Mucosa of descending colon (tissue), 3 donors: ENCODE measurements around the gene LRP6. TPM values are rescaled to one million over a fixed set of nuclear protein-coding genes. Genes with fewer than 3 reads are reported as not detected.
"Not testable (repeated sequence)": the region's sequence is repeated elsewhere in the genome, so short reads cannot be mapped to it uniquely, and the experiment has no call there.

Experiments used
- ATAC-seq: fragments of 200-7000 bp; cut with Tn5 transposase; one replicate; pipeline ENCODE4 v1.9.1; 2020; ENCODE audit warnings: mild to moderate bottlenecking, moderate library complexity
- DNase-seq, 3 donors: peaks; one replicate each; pipeline ENCODE4 v3.0.0-alpha.2; 2020
- H3K36me3 ChIP-seq: fragments of 200-600 bp; one replicate; pipeline ENCODE4 v1.8.0; 2021; ENCODE audit warnings: low read depth, mild to moderate bottlenecking
- H3K4me1 ChIP-seq: fragments of 200-600 bp; one replicate; pipeline ENCODE4 v1.8.0; 2021; ENCODE audit warnings: low read depth, mild to moderate bottlenecking
- H3K4me3 ChIP-seq: fragments of 200-600 bp; one replicate; pipeline ENCODE4 v1.8.0; 2021; ENCODE audit warnings: mild to moderate bottlenecking
- H3K9me3 ChIP-seq: fragments of 200-600 bp; one replicate; pipeline ENCODE4 v1.8.0; 2021; ENCODE audit warnings: mild to moderate bottlenecking
- intact Hi-C, 2 donors: fragments of 100-400 bp; cut with DNase I in 1 of 2; cut with micrococcal nuclease in 1 of 2; formaldehyde crosslinking; loops; one replicate each; pipeline versions ENCODE4 v1.11.0 to v1.11.1; 2022; cut with DNase I, micrococcal nuclease
- total RNA-seq, 3 donors: library from RNA; stranded (reverse); fragmentation: NEBNext Ultra II Directional in 2 of 3; extraction: Animal tissue kit (Norgen Biotek cat#: 25700) in 2 of 3; gene quantifications; one replicate each; pipeline versions ENCODE4 v1.2.1 to v1.2.4, GENCODE V29; 2021 to 2023
- TF ChIP-seq, protein P1 (sequence below): fragments of 200-600 bp; IDR thresholded peaks from one replicate; pipeline ENCODE4 v1.8.0; 2022; ENCODE audit warnings: antibody characterized with exemption, mild to moderate bottlenecking
- donor health status: DM: no; HTN: no; CAD: no; lungs with moderate emphysema.
- donor health status: DM: no; HTN: no; CAD: no.
- donor health status: DM: no; HTN: yes; CAD: no.

The LRP6 gene
- total RNA-seq, 3 donors from 2014 or later, result 32.2 to 57.2 (median 37.2) TPM

DNA sequence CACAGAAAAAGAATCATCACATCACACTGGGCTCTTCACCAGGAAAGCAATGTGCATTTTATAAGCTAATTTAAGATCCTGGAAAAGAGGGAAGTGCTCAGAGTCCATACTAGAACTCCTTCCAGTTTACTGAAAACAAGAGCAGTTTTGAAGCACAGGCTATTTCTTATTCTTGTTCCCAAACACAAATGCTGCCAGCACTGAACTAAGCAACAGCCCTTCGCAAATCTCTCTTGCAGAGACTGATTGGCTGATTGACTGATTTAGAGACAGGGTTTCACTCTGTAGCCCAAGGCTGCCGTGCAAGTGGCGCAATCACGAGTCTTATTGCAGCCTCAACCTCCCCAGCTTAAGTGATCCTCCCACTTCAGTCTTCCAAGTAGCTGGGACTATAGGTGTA, 151.3 kb downstream of the LRP6 start:
- TF ChIP-seq, protein P1, sequence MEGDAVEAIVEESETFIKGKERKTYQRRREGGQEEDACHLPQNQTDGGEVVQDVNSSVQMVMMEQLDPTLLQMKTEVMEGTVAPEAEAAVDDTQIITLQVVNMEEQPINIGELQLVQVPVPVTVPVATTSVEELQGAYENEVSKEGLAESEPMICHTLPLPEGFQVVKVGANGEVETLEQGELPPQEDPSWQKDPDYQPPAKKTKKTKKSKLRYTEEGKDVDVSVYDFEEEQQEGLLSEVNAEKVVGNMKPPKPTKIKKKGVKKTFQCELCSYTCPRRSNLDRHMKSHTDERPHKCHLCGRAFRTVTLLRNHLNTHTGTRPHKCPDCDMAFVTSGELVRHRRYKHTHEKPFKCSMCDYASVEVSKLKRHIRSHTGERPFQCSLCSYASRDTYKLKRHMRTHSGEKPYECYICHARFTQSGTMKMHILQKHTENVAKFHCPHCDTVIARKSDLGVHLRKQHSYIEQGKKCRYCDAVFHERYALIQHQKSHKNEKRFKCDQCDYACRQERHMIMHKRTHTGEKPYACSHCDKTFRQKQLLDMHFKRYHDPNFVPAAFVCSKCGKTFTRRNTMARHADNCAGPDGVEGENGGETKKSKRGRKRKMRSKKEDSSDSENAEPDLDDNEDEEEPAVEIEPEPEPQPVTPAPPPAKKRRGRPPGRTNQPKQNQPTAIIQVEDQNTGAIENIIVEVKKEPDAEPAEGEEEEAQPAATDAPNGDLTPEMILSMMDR, result no peak
- no peaks in the 10 kb centered on the region for H3K9me3 ChIP-seq
- intact Hi-C loops, result no loop called here
- H3K4me1 ChIP-seq, result peaks cover 8% of the 10 kb centered on the region
- no peaks in the 10 kb centered on the region for H3K36me3 ChIP-seq
- ATAC-seq (no peak), DNase-seq (no peak)
- no peak overlapping the region for H3K4me3 ChIP-seq

DNA sequence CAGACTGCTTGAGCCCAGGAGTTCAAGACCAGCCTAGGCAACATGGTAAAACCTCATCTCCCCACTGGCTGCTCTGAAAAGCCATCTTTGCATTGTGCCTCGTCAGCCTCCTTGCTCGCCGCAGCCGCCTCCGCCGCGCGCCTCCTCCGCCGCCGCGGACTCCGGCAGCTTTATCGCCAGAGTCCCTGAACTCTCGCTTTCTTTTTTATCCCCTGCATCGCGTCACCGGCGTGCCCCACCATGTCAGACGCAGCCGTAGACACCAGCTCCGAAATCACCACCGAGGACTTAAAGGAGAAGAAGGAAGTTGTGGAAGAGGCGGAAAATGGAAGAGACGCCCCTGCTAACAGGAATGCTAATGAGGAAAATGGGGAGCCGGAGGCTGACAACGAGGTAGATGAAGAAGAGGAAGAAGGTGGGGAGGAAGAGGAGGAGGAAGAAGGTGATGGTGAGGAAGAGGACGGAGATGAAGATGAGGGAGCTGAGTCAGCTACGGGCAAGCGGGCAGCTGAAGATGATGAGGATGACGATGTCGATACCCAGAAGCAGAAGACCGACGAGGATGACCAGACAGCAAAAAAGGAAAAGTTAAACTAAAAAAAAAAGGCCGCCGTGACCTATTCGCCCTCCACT, 155.8 kb downstream of the LRP6 start:
- intact Hi-C loops, H3K4me1 ChIP-seq, DNase-seq, H3K36me3 ChIP-seq, H3K4me3 ChIP-seq, ATAC-seq: not testable (repeated sequence)
- peaks cover 16% of the 10 kb centered on the region for H3K9me3 ChIP-seq

DNA sequence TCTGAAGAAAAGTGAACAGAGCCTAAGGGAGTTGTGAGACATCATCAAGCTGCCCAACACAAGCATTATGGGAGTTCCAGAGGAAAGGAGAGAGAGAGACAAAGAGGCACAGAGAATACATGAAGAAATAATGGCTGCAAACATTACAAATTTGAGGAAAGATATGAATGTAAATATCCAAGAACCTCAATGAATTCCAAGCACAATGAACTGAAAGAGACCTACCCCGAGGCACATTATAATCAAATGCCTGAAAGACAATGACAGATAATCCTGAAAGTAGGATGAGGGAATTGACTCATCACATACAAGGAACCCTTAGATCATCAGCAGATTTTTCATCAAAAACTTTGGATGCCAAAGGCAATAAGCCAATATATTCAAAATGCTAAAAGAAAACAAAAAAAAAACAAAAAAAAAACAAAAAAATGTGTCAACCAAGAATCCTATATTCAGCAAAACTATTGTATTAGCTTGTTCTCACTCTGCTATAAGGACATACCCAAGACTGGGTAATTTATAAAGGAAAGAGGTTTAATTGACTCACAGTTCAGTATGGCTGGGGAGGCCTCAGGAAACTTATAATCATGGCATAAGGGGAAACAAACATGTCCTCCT, 158.3 kb downstream of the LRP6 start:
- Histone ChIP-seq H3K4me3 (no peak overlapping the region), H3K36me3 (no peaks in the 10 kb centered on the region), H3K9me3 (peaks cover 16% of the 10 kb centered on the region), H3K4me1 (no peaks in the 10 kb centered on the region)
- DNase-seq, result no peak
- ATAC-seq, result no peak
- TF ChIP-seq, protein P1, result no peak
- intact Hi-C loops, result no loop called here

DNA sequence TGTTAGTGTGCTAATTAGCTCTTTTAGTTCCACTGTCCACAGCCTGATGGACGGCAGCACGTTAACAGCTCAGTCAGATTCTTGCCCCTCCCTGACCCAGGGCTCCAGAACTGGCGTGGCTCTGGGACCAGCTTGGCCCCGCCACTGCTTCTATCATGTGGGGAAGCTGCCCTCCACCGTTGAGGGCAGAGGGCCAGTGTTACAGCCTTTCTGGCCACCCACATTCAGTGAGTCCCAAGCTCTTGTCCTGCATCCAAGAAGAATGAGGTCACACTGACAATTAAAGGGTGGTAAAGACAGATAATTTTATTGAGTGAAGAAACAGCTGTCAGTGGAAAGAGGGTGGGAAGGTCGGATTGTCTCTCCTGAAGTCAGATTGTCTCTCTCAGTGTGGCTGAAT, 159.2 kb downstream of the LRP6 start:
- Histone ChIP-seq H3K4me1 (no peaks in the 10 kb centered on the region), H3K9me3 (peaks cover 16% of the 10 kb centered on the region), H3K4me3 (no peak overlapping the region), H3K36me3 (no peaks in the 10 kb centered on the region)
- ATAC-seq, result no peak
- TF ChIP-seq, protein P1, result no peak
- intact Hi-C loops, result no loop called here
- DNase-seq, result no peak

DNA sequence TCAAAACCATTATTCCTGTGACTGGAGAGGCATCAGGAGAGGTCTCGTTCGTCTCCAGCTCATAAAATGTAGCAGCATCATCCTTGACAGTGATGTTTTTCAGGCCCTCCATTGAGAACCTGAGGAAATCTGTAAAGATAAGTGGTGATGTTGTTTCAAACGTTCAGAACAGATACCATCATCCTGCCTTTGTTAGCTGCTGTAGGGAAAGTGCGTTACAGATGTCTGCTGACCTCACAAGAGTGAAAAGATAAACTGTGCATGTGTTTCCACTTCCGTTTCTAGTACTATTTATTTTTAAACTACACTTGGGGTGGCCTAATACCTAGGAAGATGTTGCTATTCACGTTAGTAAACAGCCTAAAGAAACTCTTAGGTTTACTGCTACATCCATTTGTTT, 167.7 kb downstream of the LRP6 start:
- DNase-seq (no peak), ATAC-seq (no peak)
- H3K36me3 ChIP-seq, result no peaks in the 10 kb centered on the region

DNA sequence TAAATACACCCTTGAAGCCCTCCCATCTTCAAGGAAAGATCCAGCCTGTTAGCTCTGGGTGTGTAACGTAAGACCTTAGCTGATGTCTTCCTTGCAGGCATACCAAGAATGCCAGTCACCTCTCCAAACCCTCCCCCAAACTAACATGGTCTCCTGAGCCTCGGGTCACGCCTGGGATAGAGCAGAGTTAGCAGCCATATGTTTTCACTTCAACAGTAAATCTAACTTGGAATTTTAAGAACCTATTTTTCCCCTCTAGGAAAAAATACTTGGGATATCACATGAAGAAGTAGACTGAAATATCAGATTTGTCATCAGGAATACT, 168.2 kb downstream of the LRP6 start:
- intact Hi-C loops, result loop anchor here in 1 of 2 donors (10.0 kb wide), 1 partner anchor 226 kb away; no protein-coding TSS in a partner anchor
- DNase-seq (no peak), ATAC-seq (no peak)
- no peaks in the 10 kb centered on the region for H3K36me3 ChIP-seq
- H3K4me3 ChIP-seq, result no peak overlapping the region
- no peaks in the 10 kb centered on the region for H3K4me1 ChIP-seq
- TF ChIP-seq, protein P1, result no peak
- no peaks in the 10 kb centered on the region for H3K9me3 ChIP-seq

More for the DNA sequence above, 167.7 kb downstream of the LRP6 start:
- intact Hi-C loops, result loop anchor here in 1 of 2 donors (10.0 kb wide), 1 partner anchor 226 kb away; no protein-coding TSS in a partner anchor
- Histone ChIP-seq H3K4me3 (no peak overlapping the region), H3K9me3 (no peaks in the 10 kb centered on the region), H3K4me1 (no peaks in the 10 kb centered on the region)
- TF ChIP-seq, protein P1, result no peak
